Measurements from ENCODE around the gene LDLRAD3.

- TF ChIP-seq CTCF (IDR thresholded peaks at IDR 0.05; ENCODE audit: borderline replicate concordance, extremely low read depth, low read length, poor library complexity, severe bottlenecking): no peak
- TF ChIP-seq EZH2 (IDR thresholded peaks at IDR 0.05; ENCODE audit: borderline replicate concordance, low read depth, low read length, severe bottlenecking): no peak
These were observed 72.4 kb downstream of the LDLRAD3 start for GRCh38 chr11:36016263-36016662.

Data from DND-41 (cell line).